ENCODE data around the gene OSTN. TPM values are rescaled to one million over a fixed set of nuclear protein-coding genes. Genes with fewer than 3 reads are reported as not detected.

OSTN gene
- total and polyA plus RNA-seq, 2 experiments from 2014 or later: not detected

- Histone ChIP-seq H3K4me1 (ENCODE audit: insufficient read depth) (no peaks in the 10 kb centered on the region), H3K79me2 (replicated peaks; ENCODE audit: insufficient read depth) (no peaks in the 10 kb centered on the region), H2AFZ (no peak overlapping the region), H3K4me2 (no peak overlapping the region), H3K36me3 (ENCODE audit: insufficient read depth) (no peaks in the 10 kb centered on the region), H4K20me1 (replicated peaks; ENCODE audit: insufficient read depth) (no peaks in the 10 kb centered on the region), H3K27ac (ENCODE audit: low read depth) (no peak overlapping the region), H3K4me3 (no peak overlapping the region), H3K27me3 (ENCODE audit: insufficient read depth) (no peaks in the 10 kb centered on the region), H3F3A (replicated peaks; ENCODE audit: low read depth) (no peaks in the 10 kb centered on the region), H3K9me2 (ENCODE audit: insufficient read depth) (no peaks in the 10 kb centered on the region)
- no peak overlapping the region for H3K4me3 Mint-ChIP-seq
- no peaks in the 10 kb centered on the region for H3K9me3 Mint-ChIP-seq
- H3K4me1 Mint-ChIP-seq: no peaks in the 10 kb centered on the region; the same call in 2 of the 3 replicates
- no peak overlapping the region for H3K27ac Mint-ChIP-seq
- no peaks in the 10 kb centered on the region for H3K36me3 Mint-ChIP-seq (ENCODE audit: low read depth)
- TF ChIP-seq CTCF (conservative IDR thresholded peaks at IDR 0.05; ENCODE audit: low read depth in 2 of 2) (no peak), STAT1 (IDR thresholded peaks at IDR 0.05; ENCODE audit: unreplicated experiment) (no peak), JUNB (IDR thresholded peaks at IDR 0.05; ENCODE audit: unreplicated experiment) (no peak), EZH2 (IDR thresholded peaks at IDR 0.05; ENCODE audit: low read depth, unreplicated experiment) (no peak), ZNF331 (CRISPR knock-in tag; IDR thresholded peaks at IDR 0.05; ENCODE audit: low read depth) (no peak), CREB1 (CRISPR knock-in tag; IDR thresholded peaks at IDR 0.05; ENCODE audit: low read depth) (no peak), ZNF462 (CRISPR knock-in tag; IDR thresholded peaks at IDR 0.05) (no peak), POLR2AphosphoS5 (IDR thresholded peaks at IDR 0.05; ENCODE audit: low read depth) (no peak), EZH2phosphoT487 (IDR thresholded peaks at IDR 0.05; ENCODE audit: unreplicated experiment) (no peak)
- TF ChIP-seq, protein P1, sequence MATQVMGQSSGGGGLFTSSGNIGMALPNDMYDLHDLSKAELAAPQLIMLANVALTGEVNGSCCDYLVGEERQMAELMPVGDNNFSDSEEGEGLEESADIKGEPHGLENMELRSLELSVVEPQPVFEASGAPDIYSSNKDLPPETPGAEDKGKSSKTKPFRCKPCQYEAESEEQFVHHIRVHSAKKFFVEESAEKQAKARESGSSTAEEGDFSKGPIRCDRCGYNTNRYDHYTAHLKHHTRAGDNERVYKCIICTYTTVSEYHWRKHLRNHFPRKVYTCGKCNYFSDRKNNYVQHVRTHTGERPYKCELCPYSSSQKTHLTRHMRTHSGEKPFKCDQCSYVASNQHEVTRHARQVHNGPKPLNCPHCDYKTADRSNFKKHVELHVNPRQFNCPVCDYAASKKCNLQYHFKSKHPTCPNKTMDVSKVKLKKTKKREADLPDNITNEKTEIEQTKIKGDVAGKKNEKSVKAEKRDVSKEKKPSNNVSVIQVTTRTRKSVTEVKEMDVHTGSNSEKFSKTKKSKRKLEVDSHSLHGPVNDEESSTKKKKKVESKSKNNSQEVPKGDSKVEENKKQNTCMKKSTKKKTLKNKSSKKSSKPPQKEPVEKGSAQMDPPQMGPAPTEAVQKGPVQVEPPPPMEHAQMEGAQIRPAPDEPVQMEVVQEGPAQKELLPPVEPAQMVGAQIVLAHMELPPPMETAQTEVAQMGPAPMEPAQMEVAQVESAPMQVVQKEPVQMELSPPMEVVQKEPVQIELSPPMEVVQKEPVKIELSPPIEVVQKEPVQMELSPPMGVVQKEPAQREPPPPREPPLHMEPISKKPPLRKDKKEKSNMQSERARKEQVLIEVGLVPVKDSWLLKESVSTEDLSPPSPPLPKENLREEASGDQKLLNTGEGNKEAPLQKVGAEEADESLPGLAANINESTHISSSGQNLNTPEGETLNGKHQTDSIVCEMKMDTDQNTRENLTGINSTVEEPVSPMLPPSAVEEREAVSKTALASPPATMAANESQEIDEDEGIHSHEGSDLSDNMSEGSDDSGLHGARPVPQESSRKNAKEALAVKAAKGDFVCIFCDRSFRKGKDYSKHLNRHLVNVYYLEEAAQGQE (IDR thresholded peaks at IDR 0.05; ENCODE audit: unreplicated experiment): no peak
- TF ChIP-seq, protein P2, sequence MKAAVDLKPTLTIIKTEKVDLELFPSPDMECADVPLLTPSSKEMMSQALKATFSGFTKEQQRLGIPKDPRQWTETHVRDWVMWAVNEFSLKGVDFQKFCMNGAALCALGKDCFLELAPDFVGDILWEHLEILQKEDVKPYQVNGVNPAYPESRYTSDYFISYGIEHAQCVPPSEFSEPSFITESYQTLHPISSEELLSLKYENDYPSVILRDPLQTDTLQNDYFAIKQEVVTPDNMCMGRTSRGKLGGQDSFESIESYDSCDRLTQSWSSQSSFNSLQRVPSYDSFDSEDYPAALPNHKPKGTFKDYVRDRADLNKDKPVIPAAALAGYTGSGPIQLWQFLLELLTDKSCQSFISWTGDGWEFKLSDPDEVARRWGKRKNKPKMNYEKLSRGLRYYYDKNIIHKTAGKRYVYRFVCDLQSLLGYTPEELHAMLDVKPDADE (IDR thresholded peaks at IDR 0.05): no peak
- peaks cover 4% of the 10 kb centered on the region for H3K27me3 Mint-ChIP-seq (ENCODE audit: insufficient read depth, low read depth, poor library complexity)
- no peak for ATAC-seq
- DNase-seq (ENCODE audit: low spot score): no peak
These were observed 95.2 kb downstream of the OSTN start for GRCh38 chr3:191294291-191294690.

Measured in GM23338 (cell line).